C4-2B (cell line): ENCODE data around the gene TOM1L2.

Experiments used
- H3K27ac ChIP-seq: fragments of 450-650 bp; 2 replicates; pipeline ENCODE4 v1.5.1; 2017
- CTCF ChIP-seq: fragments of 450-650 bp; conservative IDR thresholded peaks from 2 replicates; pipeline ENCODE4 v1.5.1; 2017; ENCODE audit warnings: mild to moderate bottlenecking
- ZFX ChIP-seq: fragments of 450-650 bp; IDR thresholded peaks from 2 replicates; pipeline ENCODE4 v1.6.1; 2017

TOM1L2 gene

GRCh38 chr17:17934806-17935205, 37.4 kb downstream of the TOM1L2 start:
- TF ChIP-seq ZFX (no peak), CTCF (no peak)
- H3K27ac ChIP-seq: no peak overlapping the region

GRCh38 chr17:17934214-17934613, 38.0 kb downstream of the TOM1L2 start:
- no peak overlapping the region for H3K27ac ChIP-seq
- TF ChIP-seq CTCF (no peak), ZFX (no peak)

GRCh38 chr17:17933775-17934174, 38.4 kb downstream of the TOM1L2 start:
- no peak overlapping the region for H3K27ac ChIP-seq
- TF ChIP-seq ZFX (no peak), CTCF (no peak)

GRCh38 chr17:17931159-17931558, 41.0 kb downstream of the TOM1L2 start:
- H3K27ac ChIP-seq: no peak overlapping the region
- no peak for TF ChIP-seq CTCF
- no peak for TF ChIP-seq ZFX

GRCh38 chr17:17930674-17931073, 41.5 kb downstream of the TOM1L2 start:
- no peak overlapping the region for H3K27ac ChIP-seq
- no peak for TF ChIP-seq ZFX
- TF ChIP-seq CTCF: no peak

- TF ChIP-seq CTCF (no peak), ZFX (no peak)
- no peak overlapping the region for H3K27ac ChIP-seq
Observed at GRCh38 chr17:17929655-17930380, 42.4 kb downstream of the TOM1L2 start.

GRCh38 chr17:17928398-17929287, 43.6 kb downstream of the TOM1L2 start:
- H3K27ac ChIP-seq: no peak overlapping the region
- TF ChIP-seq ZFX: no peak
- no peak for TF ChIP-seq CTCF
